HCT116 (cell line): ENCODE results near the gene ACSS1. TPM values are rescaled to one million over a fixed set of nuclear protein-coding genes. Genes with fewer than 3 reads are reported as not detected.

ENCODE experiments used
- ATAC-seq: fragments of 200-7000 bp; cut with Tn5 transposase; 2 replicates; pipeline ENCODE4 v1.9.1; 2020; ENCODE audit warnings: mild to moderate bottlenecking, moderate library complexity
- BruUV-seq: library from RNA; stranded (reverse); fragments of 400-500 nt; replicated peaks from 2 replicates; lab custom pipeline; 2021; lab: Mats Ljungman, UMichigan
- CTCF ChIA-PET: fragments of 300-600 bp; sonication (Branson Sonifier 250); formaldehyde crosslinking; loops from one replicate; lab custom pipeline; 2021; ENCODE audit warnings: antibody characterized with exemption; lab: Charles Lee
- POLR2A ChIA-PET: fragments of 300-600, 350-600 bp; sonication (Branson Sonifier 250); formaldehyde crosslinking; loops from one replicate; lab custom pipeline; 2021; ENCODE audit warnings: antibody characterized with exemption; lab: Charles Lee
- RAD21 ChIA-PET, 2 experiments: fragments of 300-600 bp; sonication (Branson Sonifier 250); formaldehyde crosslinking; loops; one replicate each; lab custom pipeline; 2023; ENCODE audit warnings: low total read pairs in 2 of 2; ENCODE audit not compliant: uncharacterized antibody in 2 of 2, unreplicated experiment in 2 of 2, low non-redundant PET in 1 of 2; lab: Charles Lee
- DNase-seq: peaks from one replicate; pipeline ENCODE4 v3.0.0-alpha.2; 2010; ENCODE audit warnings: low read depth, low spot score
- H2AFZ ChIP-seq: fragments of 200-600 bp; shearing (Covaris generic), sonication (generic); 2 replicates; pipeline ENCODE4 v1.6.1; 2017; ENCODE audit warnings: low read depth, mixed run types, mixed read lengths, antibody characterized with exemption, low read length; ENCODE audit not compliant: poor library complexity, severe bottlenecking
- H3K27ac ChIP-seq: 2 replicates; pipeline ENCODE4 v1.5.1; 2012; ENCODE audit warnings: low read depth, low read length
- H3K27me3 ChIP-seq: fragments of 200-600 bp; sonication (generic); 2 replicates; pipeline ENCODE4 v1.6.1; 2016; ENCODE audit warnings: mixed run types, low read length, mixed read lengths; ENCODE audit not compliant: insufficient read depth
- H3K36me3 ChIP-seq, 2 experiments: fragments of 200-500 bp in 1 of 2; fragments of 200-600 bp in 1 of 2; sonication (Bioruptor generic) in 1 of 2; sonication (generic) in 1 of 2; 2 replicates each; pipeline versions ENCODE4 v1.5.1 to v1.6.1; 2014 to 2016; ENCODE audit warnings: low read length in 2 of 2, inconsistent platforms in 1 of 2, mixed read lengths in 1 of 2, mixed run types in 1 of 2; ENCODE audit not compliant: insufficient read depth in 2 of 2, control insufficient read depth in 1 of 2
- H3K4me1 ChIP-seq, 2 experiments: fragments of 200-600 bp in 1 of 2; sonication (generic) in 1 of 2; 2 replicates each; pipeline versions ENCODE4 v1.5.1 to v1.6.1; 2012 to 2017; ENCODE audit warnings: low read length in 2 of 2, inconsistent platforms in 1 of 2, mild to moderate bottlenecking in 1 of 2, mixed read lengths in 1 of 2, mixed run types in 1 of 2, moderate library complexity in 1 of 2; ENCODE audit not compliant: insufficient read depth in 2 of 2, control insufficient read depth in 1 of 2
- H3K4me2 ChIP-seq: fragments of 200-600 bp; sonication (generic); 2 replicates; pipeline ENCODE4 v1.6.1; 2017; ENCODE audit warnings: mixed run types, low read length, mixed read lengths
- H3K4me3 ChIP-seq, 2 experiments: fragments of 200-600 bp in 1 of 2; sonication (generic) in 1 of 2; replicated peaks in 1 of 2; 2 replicates each; pipeline ENCODE4 v1.5.1; 2011 to 2016; ENCODE audit warnings: low read length in 2 of 2, control low read depth in 1 of 2, low read depth in 1 of 2, mild to moderate bottlenecking in 1 of 2, mixed read lengths in 1 of 2, mixed run types in 1 of 2
- H3K79me2 ChIP-seq: fragments of 200-600 bp; sonication (generic); 2 replicates; pipeline ENCODE4 v1.6.1; 2017; ENCODE audit warnings: mild to moderate bottlenecking, mixed run types, low read length, moderate library complexity, mixed read lengths; ENCODE audit not compliant: insufficient read depth
- H3K9ac ChIP-seq: fragments of 200-600 bp; sonication (generic); 2 replicates; pipeline ENCODE4 v1.6.1; 2016; ENCODE audit warnings: low read length, mixed read lengths
- H3K9me2 ChIP-seq: fragments of 200-600 bp; sonication (generic), shearing (Covaris generic); 2 replicates; pipeline ENCODE4 v1.6.1; 2017; ENCODE audit warnings: mixed run types, mild to moderate bottlenecking, moderate library complexity; ENCODE audit not compliant: insufficient read depth
- H3K9me3 ChIP-seq, 2 experiments: fragments of 200-500 bp in 1 of 2; fragments of 200-600 bp in 1 of 2; sonication (Bioruptor generic) in 1 of 2; sonication (generic) in 1 of 2; 2 replicates each; pipeline ENCODE4 v1.6.1; 2014 to 2017; ENCODE audit warnings: low read length in 2 of 2, mixed read lengths in 2 of 2, inconsistent platforms in 1 of 2, low read depth in 1 of 2, mild to moderate bottlenecking in 1 of 2, mixed run types in 1 of 2, moderate library complexity in 1 of 2; ENCODE audit not compliant: control insufficient read depth in 1 of 2, insufficient read depth in 1 of 2
- H4K20me1 ChIP-seq: fragments of 200-600 bp; sonication (generic), shearing (Covaris generic); 2 replicates; pipeline ENCODE4 v1.6.1; 2017; ENCODE audit warnings: mixed run types, mild to moderate bottlenecking, moderate library complexity; ENCODE audit not compliant: insufficient read depth
- CBX3 ChIP-seq: IDR thresholded peaks from 2 replicates; pipeline ENCODE4 v1.6.1; 2012; ENCODE audit warnings: low read depth
- CEBPB ChIP-seq: IDR thresholded peaks from 2 replicates; pipeline ENCODE4 v1.6.1; 2012; ENCODE audit warnings: low read depth
- ELF1 ChIP-seq: IDR thresholded peaks from 2 replicates; pipeline ENCODE4 v1.6.1; 2012; ENCODE audit warnings: low read depth, borderline replicate concordance
- EZH2 ChIP-seq: fragments of 200-600 bp; sonication (generic); IDR thresholded peaks from 2 replicates; pipeline ENCODE4 v1.6.1; 2017; ENCODE audit warnings: antibody characterized with exemption, mixed run types
- EZH2phosphoT487 ChIP-seq: fragments of 200-600 bp; IDR thresholded peaks from 2 replicates; pipeline ENCODE4 v1.6.1; 2018; ENCODE audit warnings: antibody characterized with exemption, borderline replicate concordance
- JUND ChIP-seq: IDR thresholded peaks from 2 replicates; pipeline ENCODE4 v1.6.1; 2012
- POLR2A ChIP-seq: IDR thresholded peaks from 2 replicates; pipeline ENCODE4 v1.7.0; 2011; ENCODE audit warnings: borderline replicate concordance; ENCODE audit not compliant: insufficient read depth, insufficient read length; ENCODE audit errors: extremely low read depth
- RAD21 ChIP-seq: IDR thresholded peaks from 2 replicates; pipeline ENCODE4 v1.6.1; 2012; ENCODE audit warnings: low read depth, mild to moderate bottlenecking
- SIN3A ChIP-seq: IDR thresholded peaks from 2 replicates; pipeline ENCODE4 v1.6.1; 2012; ENCODE audit warnings: low read depth
- SP1 ChIP-seq: IDR thresholded peaks from 2 replicates; pipeline ENCODE4 v1.6.1; 2012; ENCODE audit warnings: low read depth
- SRF ChIP-seq: IDR thresholded peaks from 2 replicates; pipeline ENCODE4 v1.6.1; 2012; ENCODE audit warnings: low read depth
- TCF7L2 ChIP-seq: IDR thresholded peaks from 2 replicates; pipeline ENCODE4 v1.7.0; 2011; ENCODE audit warnings: borderline replicate concordance, inconsistent platforms; ENCODE audit not compliant: insufficient read depth, insufficient read length; ENCODE audit errors: extremely low read depth
- ZFX ChIP-seq: fragments of 450-650 bp; IDR thresholded peaks from 2 replicates; pipeline ENCODE4 v1.6.1; 2017
- ZNF274 ChIP-seq: fragments of 200-500 bp; sonication (Bioruptor generic); IDR thresholded peaks from 2 replicates; pipeline ENCODE4 v1.6.1; 2014; ENCODE audit warnings: mild to moderate bottlenecking, low read depth, low read length, inconsistent platforms
- intact Hi-C: fragments of 100-400 bp; cut with micrococcal nuclease; formaldehyde crosslinking; loops from 2 replicates; pipeline ENCODE4 v1.10.0; 2022
- total RNA-seq: library from RNA; stranded (reverse); gene quantifications from one replicate; pipeline ENCODE4 v1.2.1, GENCODE V29; 2021; ENCODE audit not compliant: unreplicated experiment
- TF ChIP-seq, protein P1 (sequence below): IDR thresholded peaks from 2 replicates; pipeline ENCODE4 v1.6.1; 2012
- TF ChIP-seq, protein P2 (sequence below): IDR thresholded peaks from 2 replicates; pipeline ENCODE4 v1.6.1; 2012
- TF ChIP-seq, protein P3 (sequence below): IDR thresholded peaks from 2 replicates; pipeline ENCODE4 v1.6.1; 2011; ENCODE audit warnings: mild to moderate bottlenecking, low read length, moderate library complexity; ENCODE audit not compliant: insufficient replicate concordance; ENCODE audit errors: extremely low read depth

ACSS1 gene
- total RNA-seq, 1 experiment from 2014 or later = 0.27 TPM

DNA sequence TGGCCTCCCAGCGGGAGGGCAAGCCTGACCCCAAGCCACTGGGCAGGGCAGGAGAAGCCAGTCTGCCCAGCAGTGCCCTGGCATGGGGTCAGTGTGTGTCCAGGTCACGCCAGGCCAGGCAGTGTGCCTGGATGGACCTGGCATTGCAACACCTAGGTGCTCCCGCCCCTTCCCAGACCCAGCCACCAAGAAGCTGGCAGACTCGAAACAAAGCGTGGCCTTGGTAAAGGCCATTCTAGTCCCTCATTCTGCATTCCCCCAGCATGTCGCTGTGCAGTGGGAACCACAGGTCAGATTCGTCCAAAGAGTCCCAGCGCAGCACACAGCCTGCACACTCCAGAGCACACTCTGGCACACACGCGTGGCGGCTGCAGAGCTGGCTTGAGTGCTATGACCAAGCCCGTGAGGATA is 46.1 kb downstream of the ACSS1 start:
- DNase-seq (no peak), ATAC-seq (no peak)
- Histone ChIP-seq H3K9me3 (no peaks in the 10 kb centered on the region), H3K4me2 (no peak overlapping the region), H3K4me1 (peaks cover 1 to 3% of the 10 kb centered on the region in 2 experiments; a peak in 3 of 4 replicates), H3K4me3 (no peak overlapping the region), H3K79me2 (no peaks in the 10 kb centered on the region), H3K36me3 (no peaks in the 10 kb centered on the region), H2AFZ (no peak overlapping the region), H4K20me1 (no peaks in the 10 kb centered on the region), H3K9ac (no peak overlapping the region), H3K9me2 (no peaks in the 10 kb centered on the region), H3K27me3 (peaks cover 6% of the 10 kb centered on the region; the same call in 1 of the 2 replicates), H3K27ac (no peak overlapping the region)
- ChIA-PET RAD21 (no interaction called here), CTCF (no interaction called here), POLR2A (no interaction called here)
- TF ChIP-seq SP1 (no peak), EZH2phosphoT487 (no peak), ELF1 (no peak)
- BruUV-seq = no TSS peak
- intact Hi-C loops = no loop called here

DNA sequence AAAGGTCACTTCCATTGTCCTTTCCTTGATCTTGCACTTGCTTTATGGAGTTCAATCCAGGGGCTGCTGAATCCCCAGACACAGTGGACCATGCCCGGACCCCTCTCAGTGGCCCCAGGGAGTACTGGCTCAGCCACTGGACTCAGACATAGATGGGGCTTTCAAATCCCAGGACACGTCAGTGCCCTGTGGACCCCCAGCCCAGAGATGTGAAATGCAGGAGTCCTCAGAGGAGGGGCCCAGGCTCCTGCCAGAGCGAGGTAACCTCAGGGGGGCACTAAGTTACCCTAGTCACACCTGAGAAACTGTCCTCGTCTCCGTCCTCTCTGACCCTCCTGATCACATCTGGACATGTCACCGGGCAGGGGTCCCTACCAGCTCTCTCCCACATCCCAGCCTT is 46.7 kb downstream of the ACSS1 start:
- no peak overlapping the region for H3K9ac ChIP-seq
- no peak overlapping the region for H2AFZ ChIP-seq
- H3K9me3 ChIP-seq = no peaks in the 10 kb centered on the region
- ATAC-seq (no peak), DNase-seq (no peak)
- no peak overlapping the region for H3K4me3 ChIP-seq
- H4K20me1 ChIP-seq = no peaks in the 10 kb centered on the region
- ChIA-PET POLR2A (no interaction called here), CTCF (no interaction called here), RAD21 (no interaction called here)
- intact Hi-C loops = no loop called here
- no peaks in the 10 kb centered on the region for H3K36me3 ChIP-seq
- no peaks in the 10 kb centered on the region for H3K4me1 ChIP-seq
- no peak overlapping the region for H3K27ac ChIP-seq
- H3K79me2 ChIP-seq = no peaks in the 10 kb centered on the region
- H3K27me3 ChIP-seq = peaks cover 6% of the 10 kb centered on the region; the same call in 1 of the 2 replicates
- BruUV-seq = no TSS peak
- H3K9me2 ChIP-seq = no peaks in the 10 kb centered on the region
- H3K4me2 ChIP-seq = no peak overlapping the region
- TF ChIP-seq SIN3A = no peak
- no peak for TF ChIP-seq ZNF274
- TF ChIP-seq EZH2 = no peak
- TF ChIP-seq POLR2A = no peak
- TF ChIP-seq, protein P1, sequence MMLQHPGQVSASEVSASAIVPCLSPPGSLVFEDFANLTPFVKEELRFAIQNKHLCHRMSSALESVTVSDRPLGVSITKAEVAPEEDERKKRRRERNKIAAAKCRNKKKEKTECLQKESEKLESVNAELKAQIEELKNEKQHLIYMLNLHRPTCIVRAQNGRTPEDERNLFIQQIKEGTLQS = no peak
- TF ChIP-seq ZFX = no peak
- TF ChIP-seq TCF7L2 = no peak
- no peak for TF ChIP-seq JUND
- TF ChIP-seq, protein P2, sequence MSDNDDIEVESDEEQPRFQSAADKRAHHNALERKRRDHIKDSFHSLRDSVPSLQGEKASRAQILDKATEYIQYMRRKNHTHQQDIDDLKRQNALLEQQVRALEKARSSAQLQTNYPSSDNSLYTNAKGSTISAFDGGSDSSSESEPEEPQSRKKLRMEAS = no peak
- TF ChIP-seq, protein P3, sequence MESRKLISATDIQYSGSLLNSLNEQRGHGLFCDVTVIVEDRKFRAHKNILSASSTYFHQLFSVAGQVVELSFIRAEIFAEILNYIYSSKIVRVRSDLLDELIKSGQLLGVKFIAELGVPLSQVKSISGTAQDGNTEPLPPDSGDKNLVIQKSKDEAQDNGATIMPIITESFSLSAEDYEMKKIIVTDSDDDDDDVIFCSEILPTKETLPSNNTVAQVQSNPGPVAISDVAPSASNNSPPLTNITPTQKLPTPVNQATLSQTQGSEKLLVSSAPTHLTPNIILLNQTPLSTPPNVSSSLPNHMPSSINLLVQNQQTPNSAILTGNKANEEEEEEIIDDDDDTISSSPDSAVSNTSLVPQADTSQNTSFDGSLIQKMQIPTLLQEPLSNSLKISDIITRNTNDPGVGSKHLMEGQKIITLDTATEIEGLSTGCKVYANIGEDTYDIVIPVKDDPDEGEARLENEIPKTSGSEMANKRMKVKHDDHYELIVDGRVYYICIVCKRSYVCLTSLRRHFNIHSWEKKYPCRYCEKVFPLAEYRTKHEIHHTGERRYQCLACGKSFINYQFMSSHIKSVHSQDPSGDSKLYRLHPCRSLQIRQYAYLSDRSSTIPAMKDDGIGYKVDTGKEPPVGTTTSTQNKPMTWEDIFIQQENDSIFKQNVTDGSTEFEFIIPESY = no peak
- no peak for TF ChIP-seq CEBPB
- TF ChIP-seq CBX3 = no peak
- no peak for TF ChIP-seq SRF
- no peak for TF ChIP-seq ELF1
- TF ChIP-seq RAD21 = no peak
